ENCODE data around the gene HS3ST2.
"Not testable (repeated sequence)": the region's sequence is repeated elsewhere in the genome, so short reads cannot be mapped to it uniquely, and the experiment has no call there.

Gene HS3ST2

GRCh38 chr16:22813223-22813947, 577 bp upstream of the HS3ST2 start:
- H3K27ac ChIP-seq: no peak overlapping the region
- peak; percentile 72 for TF ChIP-seq CTCF (conservative IDR thresholded peaks at IDR 0.05)

- no peak for TF ChIP-seq CTCF (conservative IDR thresholded peaks at IDR 0.05)
- no peak overlapping the region for H3K27ac ChIP-seq
Measured at GRCh38 chr16:22814711-22815105, 746 bp downstream of the HS3ST2 start.

DNA sequence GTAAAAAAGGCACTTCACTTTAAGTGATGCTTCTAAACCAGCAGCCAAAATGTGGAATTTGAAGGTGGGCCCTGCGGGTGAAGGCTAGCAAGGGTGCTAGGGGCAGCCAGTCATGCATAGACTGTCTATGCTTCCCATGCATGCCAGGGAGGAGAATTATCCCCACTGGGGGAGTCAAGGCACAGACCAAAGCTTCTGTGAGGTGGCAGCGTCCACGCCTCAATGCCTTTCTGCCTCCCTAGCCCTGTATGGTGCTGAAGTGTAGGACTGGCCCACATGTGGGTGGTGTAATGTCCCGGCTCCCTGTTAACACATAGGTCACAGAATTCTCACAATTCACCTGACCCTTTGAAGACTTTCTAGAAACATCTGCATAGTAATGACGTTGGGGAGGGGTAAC, 1.9 kb downstream of the HS3ST2 start:
- H3K27ac ChIP-seq: no peak overlapping the region
- no peak for TF ChIP-seq CTCF (conservative IDR thresholded peaks at IDR 0.05)

DNA sequence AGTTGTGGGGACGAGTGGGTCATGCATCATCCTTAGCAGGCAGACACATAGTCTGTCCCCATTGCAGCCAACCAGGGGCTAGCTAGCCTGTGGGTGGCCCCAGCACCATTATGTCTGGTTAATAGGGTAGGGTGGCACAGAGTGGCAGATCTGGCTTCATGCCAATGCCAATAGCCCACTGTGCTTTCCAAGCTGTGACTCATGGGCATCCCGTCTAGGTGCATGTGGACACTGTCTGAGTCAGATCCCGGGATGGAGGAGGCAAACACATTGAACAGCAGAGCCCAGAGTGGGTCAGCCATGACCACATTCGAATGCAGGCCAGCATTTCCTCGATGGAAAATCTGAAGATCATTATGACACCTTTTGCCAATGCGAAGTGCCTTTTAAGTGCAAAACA, 2.5 kb downstream of the HS3ST2 start:
- no peak for TF ChIP-seq CTCF (conservative IDR thresholded peaks at IDR 0.05)
- no peak overlapping the region for H3K27ac ChIP-seq

DNA sequence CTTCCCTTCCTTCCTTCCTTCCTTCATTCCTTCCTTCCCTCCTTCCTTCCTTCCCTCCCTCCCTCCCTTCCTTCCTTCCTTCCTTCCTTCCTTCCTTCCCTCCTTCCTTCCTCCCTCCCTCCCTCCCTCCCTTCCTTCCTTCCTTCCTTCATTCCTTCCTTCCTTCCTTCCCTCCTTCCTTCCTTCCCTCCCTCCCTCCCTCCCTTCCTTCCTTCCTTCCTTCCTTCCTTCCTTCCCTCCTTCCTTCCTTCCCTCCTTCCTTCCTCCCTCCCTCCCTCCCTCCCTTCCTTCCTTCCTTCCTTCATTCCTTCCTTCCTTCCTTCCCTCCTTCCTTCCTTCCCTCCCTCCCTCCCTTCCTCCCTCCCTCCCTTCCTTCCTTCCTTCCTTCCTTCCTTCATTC, 4.8 kb downstream of the HS3ST2 start:
- not testable (repeated sequence) for H3K27ac ChIP-seq

- no peak for TF ChIP-seq CTCF (conservative IDR thresholded peaks at IDR 0.05)
- no peak overlapping the region for H3K27ac ChIP-seq
Measured at GRCh38 chr16:22838681-22839080, 24.7 kb downstream of the HS3ST2 start.

DNA sequence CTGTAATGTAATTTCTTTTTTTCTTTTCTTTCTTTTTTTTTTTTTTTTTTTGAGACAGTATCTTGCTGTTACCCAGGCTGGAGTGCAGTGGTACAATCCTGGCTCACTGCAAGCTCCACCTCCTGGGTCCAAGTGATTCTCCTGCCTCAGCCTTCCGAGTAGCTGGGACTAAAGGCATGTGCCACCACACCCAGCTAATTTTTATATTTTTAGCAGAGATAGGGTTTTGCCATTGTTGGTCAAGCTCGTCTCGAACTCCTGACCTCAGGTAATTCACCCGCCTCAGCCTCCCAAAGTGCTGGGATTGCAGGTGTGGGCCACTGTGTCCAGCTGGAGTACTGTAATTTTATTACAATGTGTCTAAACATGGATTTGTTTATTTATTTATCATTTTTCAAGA, 28.1 kb downstream of the HS3ST2 start:
- H3K27ac ChIP-seq: not testable (repeated sequence)

DNA sequence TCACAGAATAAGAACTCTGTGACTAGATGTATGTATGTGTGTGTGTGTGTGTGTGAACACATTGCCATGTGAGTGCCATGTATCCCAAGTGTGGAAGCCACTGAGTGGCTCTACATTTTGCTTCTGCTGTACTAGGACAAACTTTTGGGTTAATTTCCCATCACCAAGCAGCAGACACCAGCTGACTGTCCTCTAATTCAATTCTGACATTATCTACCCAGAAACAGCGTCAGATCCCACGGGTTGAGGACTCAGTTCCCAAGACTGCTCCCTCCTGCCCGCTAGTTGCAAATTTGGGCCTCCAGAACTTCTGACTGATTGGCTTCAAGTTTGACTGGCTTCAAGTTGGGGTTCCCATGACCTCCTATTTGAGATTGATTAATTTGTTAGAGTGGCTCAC, 29.2 kb downstream of the HS3ST2 start:
- no peak overlapping the region for H3K27ac ChIP-seq
- no peak for TF ChIP-seq CTCF (conservative IDR thresholded peaks at IDR 0.05)

DNA sequence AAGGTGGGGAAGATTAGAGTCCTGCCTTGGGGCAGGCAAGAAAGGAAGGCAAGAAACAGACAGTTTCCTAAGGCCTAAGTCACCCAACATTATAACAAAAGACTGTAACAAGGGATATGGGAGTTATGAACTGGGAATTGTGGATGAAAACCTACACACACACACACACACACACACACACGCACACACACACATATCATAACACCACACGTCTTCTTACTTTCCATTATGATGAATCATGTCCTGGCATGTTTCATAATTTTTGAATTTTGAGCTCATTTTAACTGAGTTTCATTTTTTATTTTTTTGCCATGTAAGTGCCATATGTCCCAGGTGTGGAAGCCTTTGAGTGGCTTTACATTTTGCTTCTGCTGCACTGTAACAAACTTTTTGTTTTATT, 29.9 kb downstream of the HS3ST2 start:
- TF ChIP-seq CTCF (conservative IDR thresholded peaks at IDR 0.05): no peak
- no peak overlapping the region for H3K27ac ChIP-seq

Data from VCaP (cell line).